ENCODE results near the gene STOX1.
A peak's percentile ranks its signal among the peaks of the same experiment; 100 is the strongest.

The STOX1 gene

GRCh38 chr10:68869623-68870022, 42.3 kb downstream of the STOX1 start:
- TF ChIP-seq ZFX (IDR thresholded peaks at IDR 0.05): no peak
- TF ChIP-seq, protein P1, sequence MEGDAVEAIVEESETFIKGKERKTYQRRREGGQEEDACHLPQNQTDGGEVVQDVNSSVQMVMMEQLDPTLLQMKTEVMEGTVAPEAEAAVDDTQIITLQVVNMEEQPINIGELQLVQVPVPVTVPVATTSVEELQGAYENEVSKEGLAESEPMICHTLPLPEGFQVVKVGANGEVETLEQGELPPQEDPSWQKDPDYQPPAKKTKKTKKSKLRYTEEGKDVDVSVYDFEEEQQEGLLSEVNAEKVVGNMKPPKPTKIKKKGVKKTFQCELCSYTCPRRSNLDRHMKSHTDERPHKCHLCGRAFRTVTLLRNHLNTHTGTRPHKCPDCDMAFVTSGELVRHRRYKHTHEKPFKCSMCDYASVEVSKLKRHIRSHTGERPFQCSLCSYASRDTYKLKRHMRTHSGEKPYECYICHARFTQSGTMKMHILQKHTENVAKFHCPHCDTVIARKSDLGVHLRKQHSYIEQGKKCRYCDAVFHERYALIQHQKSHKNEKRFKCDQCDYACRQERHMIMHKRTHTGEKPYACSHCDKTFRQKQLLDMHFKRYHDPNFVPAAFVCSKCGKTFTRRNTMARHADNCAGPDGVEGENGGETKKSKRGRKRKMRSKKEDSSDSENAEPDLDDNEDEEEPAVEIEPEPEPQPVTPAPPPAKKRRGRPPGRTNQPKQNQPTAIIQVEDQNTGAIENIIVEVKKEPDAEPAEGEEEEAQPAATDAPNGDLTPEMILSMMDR (conservative IDR thresholded peaks at IDR 0.05): no peak

GRCh38 chr10:68870061-68870460, 42.7 kb downstream of the STOX1 start:
- TF ChIP-seq, protein P1 (conservative IDR thresholded peaks at IDR 0.05): no peak
- TF ChIP-seq ZFX (IDR thresholded peaks at IDR 0.05): no peak
- no peak overlapping the region for H3K27ac ChIP-seq

More at GRCh38 chr10:68869623-68870022, 42.3 kb downstream of the STOX1 start:
- H3K27ac ChIP-seq: no peak overlapping the region

DNA sequence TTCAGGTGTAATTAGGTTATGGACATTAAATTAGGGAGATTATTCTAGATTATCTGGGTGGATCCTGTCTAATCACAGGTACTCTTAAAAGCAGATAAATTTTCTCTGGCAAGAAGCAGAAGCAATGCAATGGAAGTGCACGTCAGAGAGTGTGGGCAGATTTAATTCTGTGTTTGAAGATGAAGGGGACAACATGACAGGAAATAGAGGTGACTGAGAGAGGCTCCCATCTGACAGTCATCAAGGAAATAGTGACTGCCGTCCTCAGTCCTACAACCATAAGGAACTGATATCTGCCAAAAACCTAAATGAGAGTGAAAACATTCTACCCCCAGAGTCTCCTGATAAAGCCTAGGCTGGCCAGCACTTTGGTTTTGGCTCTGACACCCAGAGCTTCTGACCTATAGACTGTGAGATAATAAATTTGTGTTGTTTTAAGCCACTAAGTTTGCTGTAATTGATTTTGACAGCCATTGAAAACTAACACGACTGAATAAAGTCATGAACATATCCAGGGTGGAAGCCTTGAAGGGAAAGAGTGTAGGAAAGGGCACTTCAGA, 43.3 kb downstream of the STOX1 start:
- no peak overlapping the region for H3K27ac ChIP-seq

GRCh38 chr10:68871105-68871711, 43.9 kb downstream of the STOX1 start:
- H3K27ac ChIP-seq: no peak overlapping the region
- TF ChIP-seq ZFX (IDR thresholded peaks at IDR 0.05): no peak
- TF ChIP-seq, protein P1 (conservative IDR thresholded peaks at IDR 0.05): no peak

More for the DNA sequence above, 43.3 kb downstream of the STOX1 start:
- TF ChIP-seq ZFX (IDR thresholded peaks at IDR 0.05): no peak
- TF ChIP-seq, protein P1 (conservative IDR thresholded peaks at IDR 0.05): no peak

DNA sequence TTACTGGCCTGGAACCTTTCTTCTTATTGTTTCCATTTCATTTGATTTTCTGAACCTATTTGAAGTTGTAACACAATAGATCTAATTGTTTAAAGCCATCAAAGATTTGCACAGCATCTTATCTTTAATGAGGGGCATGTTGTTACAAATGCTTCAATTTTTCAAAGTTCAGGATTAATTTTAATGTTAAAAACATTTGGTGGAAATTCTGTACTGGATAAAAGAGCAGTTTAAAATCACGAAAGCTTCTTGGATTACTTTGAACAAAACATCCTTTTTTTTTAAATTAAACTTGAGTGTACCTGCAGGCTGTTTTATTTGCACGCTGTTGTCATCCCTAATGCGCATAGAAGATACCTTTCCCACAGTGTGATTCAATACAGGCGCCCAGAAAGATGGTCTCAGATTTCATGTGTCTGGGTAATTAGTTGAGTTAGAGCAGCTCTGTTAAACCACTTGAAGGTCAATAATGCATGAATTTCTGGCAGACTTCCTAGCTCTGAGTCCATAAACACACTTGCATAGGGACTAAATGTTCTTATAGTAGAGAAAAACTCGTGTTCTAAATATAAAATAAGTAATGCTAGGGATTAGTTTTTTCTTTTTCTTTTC, 44.5 kb downstream of the STOX1 start:
- peak overlapping the region; percentile 41; the same call in 1 of the 2 replicates for H3K27ac ChIP-seq
- TF ChIP-seq ZFX (IDR thresholded peaks at IDR 0.05): no peak
- TF ChIP-seq, protein P1 (conservative IDR thresholded peaks at IDR 0.05): no peak

DNA sequence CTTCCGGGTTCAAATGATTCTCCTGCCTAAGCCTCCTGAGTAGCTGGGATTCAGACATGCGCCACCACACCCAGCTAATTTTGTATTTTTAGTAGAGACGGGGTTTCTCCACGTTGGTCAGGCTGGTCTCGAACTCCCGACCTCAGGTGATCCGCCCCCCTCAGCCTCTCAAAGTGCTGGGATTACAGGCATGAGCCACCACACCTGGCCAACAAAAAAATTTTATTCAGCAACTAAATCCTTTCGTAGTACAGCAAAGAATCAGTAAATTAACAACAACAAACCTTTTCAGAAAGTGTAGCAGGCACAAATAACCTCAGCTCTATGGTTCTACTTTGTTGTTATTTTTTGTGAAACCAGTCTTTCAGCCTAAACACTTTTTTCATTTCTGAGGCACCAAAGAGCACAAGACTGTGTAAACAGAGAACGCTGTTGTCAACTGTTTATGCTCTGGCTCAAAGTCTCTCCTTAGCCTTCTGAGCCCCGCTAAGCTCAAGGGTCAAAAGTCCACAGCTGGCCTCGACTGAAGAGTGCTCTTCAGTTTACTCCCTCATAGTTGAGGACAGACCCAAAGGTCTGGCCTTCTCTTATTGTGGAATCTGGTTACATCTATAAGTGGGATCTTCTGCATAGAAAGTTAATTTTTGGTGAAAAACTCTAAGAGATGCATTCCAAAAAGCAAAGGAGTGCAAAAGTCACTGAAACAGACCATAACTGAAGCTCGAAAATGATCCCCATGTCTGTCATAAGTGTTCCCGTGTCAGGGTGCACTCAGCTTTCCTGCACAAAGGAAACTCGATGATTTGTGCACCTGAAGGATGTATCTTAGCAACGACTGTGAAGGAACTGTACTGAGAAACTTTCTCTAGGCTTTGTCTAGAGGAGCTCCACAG, 49.2 kb downstream of the STOX1 start:
- H3K27ac ChIP-seq: no peak overlapping the region

More for the DNA sequence above, 49.2 kb downstream of the STOX1 start:
- TF ChIP-seq ZFX (IDR thresholded peaks at IDR 0.05): no peak
- TF ChIP-seq, protein P1 (conservative IDR thresholded peaks at IDR 0.05): no peak
